ENCODE data around the gene DACH2.

Gene DACH2

GRCh38 chrX:86195343-86195742 is 47.1 kb downstream of the DACH2 start:
- Mint-ChIP-seq H3K4me3 (no peak overlapping the region), H3K27me3 (no peaks in the 10 kb centered on the region), H3K4me1 (no peaks in the 10 kb centered on the region), H3K27ac (no peak overlapping the region), H3K9me3 (no peaks in the 10 kb centered on the region)
- DNase-seq (no peak), ATAC-seq (no peak)

- DNase-seq (no peak), ATAC-seq (no peak)
- no peak overlapping the region for H3K27ac Mint-ChIP-seq
- no peaks in the 10 kb centered on the region for H3K4me1 Mint-ChIP-seq
- H3K27me3 Mint-ChIP-seq = no peaks in the 10 kb centered on the region
- H3K9me3 Mint-ChIP-seq = no peaks in the 10 kb centered on the region
- H3K4me3 Mint-ChIP-seq = no peak overlapping the region
These were observed 49.6 kb downstream of the DACH2 start for GRCh38 chrX:86197815-86198214.

GRCh38 chrX:86210772-86211171 is 62.5 kb downstream of the DACH2 start:
- no peak for DNase-seq
- H3K27ac Mint-ChIP-seq = no peak overlapping the region
- H3K9me3 Mint-ChIP-seq = no peaks in the 10 kb centered on the region
- ATAC-seq = no peak
- no peak overlapping the region for H3K4me3 Mint-ChIP-seq
- H3K4me1 Mint-ChIP-seq = no peaks in the 10 kb centered on the region
- no peaks in the 10 kb centered on the region for H3K27me3 Mint-ChIP-seq

GRCh38 chrX:86215260-86215659 is 67.0 kb downstream of the DACH2 start:
- H3K9me3 Mint-ChIP-seq = no peaks in the 10 kb centered on the region
- DNase-seq (no peak), ATAC-seq (no peak)
- no peak overlapping the region for H3K4me3 Mint-ChIP-seq
- no peaks in the 10 kb centered on the region for H3K4me1 Mint-ChIP-seq
- H3K27me3 Mint-ChIP-seq = no peaks in the 10 kb centered on the region
- no peak overlapping the region for H3K27ac Mint-ChIP-seq

- Mint-ChIP-seq H3K4me1 (no peaks in the 10 kb centered on the region), H3K27me3 (no peaks in the 10 kb centered on the region), H3K4me3 (no peak overlapping the region), H3K9me3 (peaks cover 14 to 15% of the 10 kb centered on the region in 2 donors), H3K27ac (peak overlapping the region in 1 of 2 donors; percentile 71)
- ATAC-seq (no peak), DNase-seq (no peak)
These were observed 89.2 kb downstream of the DACH2 start for GRCh38 chrX:86237482-86237881.

- ATAC-seq = no peak
- H3K27me3 Mint-ChIP-seq = no peaks in the 10 kb centered on the region
- peaks cover 16 to 19% of the 10 kb centered on the region in 2 donors for H3K9me3 Mint-ChIP-seq
- DNase-seq = no peak
- H3K27ac Mint-ChIP-seq = peak overlapping the region in 1 of 2 donors; percentile 42
- H3K4me1 Mint-ChIP-seq = no peaks in the 10 kb centered on the region
- H3K4me3 Mint-ChIP-seq = no peak overlapping the region
These were observed 93.3 kb downstream of the DACH2 start for GRCh38 chrX:86241547-86241946.

GRCh38 chrX:86263526-86263925 is 115.3 kb downstream of the DACH2 start:
- no peak for ATAC-seq
- Mint-ChIP-seq H3K27me3 (no peaks in the 10 kb centered on the region), H3K4me3 (no peak overlapping the region), H3K27ac (no peak overlapping the region), H3K4me1 (no peaks in the 10 kb centered on the region), H3K9me3 (no peaks in the 10 kb centered on the region)
- no peak for DNase-seq

- Mint-ChIP-seq H3K4me1 (no peaks in the 10 kb centered on the region), H3K9me3 (no peaks in the 10 kb centered on the region), H3K4me3 (no peak overlapping the region), H3K27ac (no peak overlapping the region), H3K27me3 (no peaks in the 10 kb centered on the region)
- no peak for DNase-seq
- ATAC-seq = no peak
These were observed 147.0 kb downstream of the DACH2 start for GRCh38 chrX:86295293-86295692.

GRCh38 chrX:86322913-86323312 is 174.7 kb downstream of the DACH2 start:
- Mint-ChIP-seq H3K27me3 (no peaks in the 10 kb centered on the region), H3K4me3 (no peak overlapping the region), H3K4me1 (no peaks in the 10 kb centered on the region), H3K27ac (no peak overlapping the region), H3K9me3 (peaks cover 0 to 4% of the 10 kb centered on the region in 2 donors)
- ATAC-seq (no peak), DNase-seq (no peak)

GRCh38 chrX:86329174-86329573 is 180.9 kb downstream of the DACH2 start:
- ATAC-seq = no peak
- Mint-ChIP-seq H3K9me3 (peaks cover 0 to 4% of the 10 kb centered on the region in 2 donors), H3K4me3 (no peak overlapping the region), H3K4me1 (no peaks in the 10 kb centered on the region), H3K27me3 (no peaks in the 10 kb centered on the region), H3K27ac (no peak overlapping the region)
- DNase-seq = no peak

- Mint-ChIP-seq H3K4me1 (no peaks in the 10 kb centered on the region), H3K9me3 (no peaks in the 10 kb centered on the region), H3K27ac (no peak overlapping the region), H3K27me3 (no peaks in the 10 kb centered on the region), H3K4me3 (no peak overlapping the region)
- DNase-seq (no peak), ATAC-seq (no peak)
These were observed 200.4 kb downstream of the DACH2 start for GRCh38 chrX:86348669-86349068.

GRCh38 chrX:86349115-86349514 is 200.9 kb downstream of the DACH2 start:
- ATAC-seq (no peak), DNase-seq (no peak)
- Mint-ChIP-seq H3K4me1 (no peaks in the 10 kb centered on the region), H3K9me3 (no peaks in the 10 kb centered on the region), H3K27ac (no peak overlapping the region), H3K4me3 (no peak overlapping the region), H3K27me3 (no peaks in the 10 kb centered on the region)

- Mint-ChIP-seq H3K27ac (no peak overlapping the region), H3K27me3 (no peaks in the 10 kb centered on the region), H3K4me3 (no peak overlapping the region), H3K9me3 (no peaks in the 10 kb centered on the region), H3K4me1 (no peaks in the 10 kb centered on the region)
- ATAC-seq (no peak), DNase-seq (no peak)
These were observed 221.8 kb downstream of the DACH2 start for GRCh38 chrX:86369847-86370630.

- Mint-ChIP-seq H3K9me3 (no peaks in the 10 kb centered on the region), H3K27ac (no peak overlapping the region), H3K4me3 (no peak overlapping the region), H3K27me3 (no peaks in the 10 kb centered on the region), H3K4me1 (no peaks in the 10 kb centered on the region)
- no peak for DNase-seq
- ATAC-seq = no peak
These were observed 222.7 kb downstream of the DACH2 start for GRCh38 chrX:86370927-86371326.

- no peak for ATAC-seq
- no peaks in the 10 kb centered on the region for H3K4me1 Mint-ChIP-seq
- no peak overlapping the region for H3K27ac Mint-ChIP-seq
- no peak for DNase-seq
- no peaks in the 10 kb centered on the region for H3K27me3 Mint-ChIP-seq
- H3K9me3 Mint-ChIP-seq = no peaks in the 10 kb centered on the region
- no peak overlapping the region for H3K4me3 Mint-ChIP-seq
These were observed 231.0 kb downstream of the DACH2 start for GRCh38 chrX:86379209-86379608.

- Mint-ChIP-seq H3K4me1 (no peaks in the 10 kb centered on the region), H3K27ac (no peak overlapping the region), H3K27me3 (no peaks in the 10 kb centered on the region), H3K9me3 (no peaks in the 10 kb centered on the region), H3K4me3 (no peak overlapping the region)
- DNase-seq (no peak), ATAC-seq (no peak)
These were observed 235.7 kb downstream of the DACH2 start for GRCh38 chrX:86383681-86384540.
